A549 (cell line): Measurements from ENCODE around the gene ENTPD2. TPM values are rescaled to one million over a fixed set of nuclear protein-coding genes. Genes with fewer than 3 reads are reported as not detected.
A peak's percentile ranks its signal among the peaks of the same experiment; 100 is the strongest.

Source experiments
- ATAC-seq, 2 experiments: fragments of 200-7000 bp in 1 of 2; fragments of >200 bp in 1 of 2; cut with Nextera tagmentation in 1 of 2; cut with Tn5 transposase in 1 of 2; 3 replicates each; pipeline versions ENCODE4 v1.8.0 to v1.9.1; 2018 to 2020; ENCODE audit warnings: mild to moderate bottlenecking in 1 of 2, moderate library complexity in 1 of 2
- CTCF ChIA-PET: fragments of 300-600 bp; sonication (Branson Sonifier 250); formaldehyde crosslinking; extraction: SDS; loops from one replicate; lab custom pipeline; 2021; ENCODE audit warnings: antibody characterized with exemption, inconsistent platforms; lab: Yijun Ruan, JAX
- POLR2A ChIA-PET: fragments of 350-600 bp; formaldehyde crosslinking; extraction: SDS; loops from one replicate; lab custom pipeline; 2021; ENCODE audit warnings: antibody characterized with exemption, inconsistent platforms; lab: Yijun Ruan, JAX
- DNase-seq, 2 experiments: peaks; one replicate each; pipeline versions ENCODE4 v3.0.0 to v3.0.0-alpha.2; 2011 to 2016; ENCODE audit warnings: low read depth in 1 of 2, low spot score in 1 of 2
- FAIRE-seq: peaks from 2 replicates; lab custom pipeline; 2011; peaks lifted over from hg19 to GRCh38; lab: Jason Lieb, UNC
- H3K27ac ChIP-seq, 2 experiments: fragments of >200 bp; sonication (Bioruptor Twin); formaldehyde crosslinking; 3 replicates each; pipeline ENCODE4 v1.5.1; 2016 to 2017
- H3K4me1 ChIP-seq: fragments of >200 bp; sonication (Bioruptor Twin); formaldehyde crosslinking; 3 replicates; pipeline ENCODE4 v1.6.1; 2016
- H3K4me2 ChIP-seq: fragments of >200 bp; sonication (Bioruptor Twin); formaldehyde crosslinking; 3 replicates; pipeline ENCODE4 v1.6.1; 2016
- H3K4me3 ChIP-seq: fragments of >200 bp; sonication (Bioruptor Twin); formaldehyde crosslinking; 3 replicates; pipeline ENCODE4 v1.5.1; 2016
- H3K9me3 ChIP-seq: fragments of >200 bp; sonication (Bioruptor Twin); formaldehyde crosslinking; 3 replicates; pipeline ENCODE4 v1.6.1; 2016
- BHLHE40 ChIP-seq: IDR thresholded peaks from 2 replicates; pipeline ENCODE4 v1.6.1; 2012; ENCODE audit warnings: low read depth, low read length, inconsistent platforms
- EP300 ChIP-seq, 2 experiments: fragments of >200 bp; sonication (Bioruptor Twin); formaldehyde crosslinking; IDR thresholded peaks; 2 replicates in 1 of 2; 3 replicates in 1 of 2; pipeline ENCODE4 v1.6.1; 2016 to 2017
- FOSB ChIP-seq: fragments of 250-450 bp; sonication (Bioruptor Pico); IDR thresholded peaks from 2 replicates; pipeline ENCODE4 v1.5.0; 2020; ENCODE audit warnings: mild to moderate bottlenecking, moderate library complexity
- FOSL2 ChIP-seq, 2 experiments: fragments of 450-650 bp in 1 of 2; fragments of >200 bp in 1 of 2; sonication (Bioruptor Twin) in 1 of 2; formaldehyde crosslinking; IDR thresholded peaks; 2 replicates each; pipeline versions ENCODE4 v1.5.0 to v1.6.1; 2016 to 2020; ENCODE audit warnings: mild to moderate bottlenecking in 1 of 2, moderate library complexity in 1 of 2
- HOXB5 ChIP-seq: fragments of 250-450 bp; sonication (Bioruptor Pico); IDR thresholded peaks from 2 replicates; pipeline ENCODE4 v1.5.0; 2020; ENCODE audit warnings: mild to moderate bottlenecking, moderate library complexity
- JUN ChIP-seq, 2 experiments: fragments of >200 bp; sonication (Bioruptor Twin); formaldehyde crosslinking; IDR thresholded peaks; 2 replicates in 1 of 2; 3 replicates in 1 of 2; pipeline ENCODE4 v1.6.1; 2016 to 2017
- KDM5A ChIP-seq: fragments of 200-600 bp; sonication (generic); IDR thresholded peaks from 2 replicates; pipeline ENCODE4 v1.6.1; 2016; ENCODE audit warnings: antibody characterized with exemption, mild to moderate bottlenecking
- PBX3 ChIP-seq: IDR thresholded peaks from 2 replicates; pipeline ENCODE4 v1.6.1; 2012
- POLR2A ChIP-seq: IDR thresholded peaks from 2 replicates; pipeline ENCODE4 v1.6.1; 2012; ENCODE audit warnings: mild to moderate bottlenecking, low read length
- POLR2AphosphoS2 ChIP-seq: conservative IDR thresholded peaks from 2 replicates; pipeline ENCODE4 v1.6.1; 2012; ENCODE audit warnings: low read length, improper control_type of control experiment, inconsistent platforms
- RNF2 ChIP-seq: fragments of 200-600 bp; sonication (generic); IDR thresholded peaks from 2 replicates; pipeline ENCODE4 v1.6.1; 2016; ENCODE audit warnings: low read depth, mild to moderate bottlenecking, antibody characterized with exemption, moderate library complexity, borderline replicate concordance
- ZC3H11A ChIP-seq: fragments of 450-650 bp; IDR thresholded peaks from 2 replicates; pipeline ENCODE4 v1.6.1; 2014; ENCODE audit warnings: antibody characterized with exemption, mild to moderate bottlenecking
- ZFP36 ChIP-seq: fragments of 450-650 bp; IDR thresholded peaks from 2 replicates; pipeline ENCODE4 v1.6.1; 2014; ENCODE audit warnings: borderline replicate concordance; ENCODE audit not compliant: partially characterized antibody
- ZNF302 ChIP-seq: fragments of 250-450 bp; sonication (Bioruptor Pico); IDR thresholded peaks from 2 replicates; pipeline ENCODE4 v1.9.0; 2021; ENCODE audit warnings: inconsistent platforms, mild to moderate bottlenecking, moderate library complexity
- WGBS: methylation state at CpG from one replicate; pipeline ENCODE4 v1.1.6; 2017; ENCODE audit errors: missing lambda C conversion rate; 5-methylcytosine and 5-hydroxymethylcytosine counted together
- polyA plus RNA-seq, 4 experiments: library from polyadenylated mRNA; depleted of rRNA in 3 of 4; stranded (reverse); fragments of >200 nt; fragmentation: RNase III in 1 of 4; extraction: RNeasy Plus Mini Kit Qiagen cat#74134 plus additional on column Dnase treatment in 1 of 4; gene quantifications; 2 replicates in 3 of 4; 3 replicates in 1 of 4; pipeline ENCODE4 v1.2.3, GENCODE V29; 2011 to 2017
- TF ChIP-seq, protein P1 (sequence below): fragments of >200 bp; sonication (Bioruptor Twin); formaldehyde crosslinking; IDR thresholded peaks from 3 replicates; pipeline ENCODE4 v1.6.1; 2016
- TF ChIP-seq, protein P2 (sequence below): fragments of 450-650 bp; IDR thresholded peaks from 2 replicates; pipeline ENCODE4 v1.6.1; 2014; ENCODE audit warnings: antibody characterized with exemption

Gene ENTPD2
- polyA plus RNA-seq, 2 of the 4 experiments (the other 2 are of a cell fraction): 0.75 to 1.2 TPM

GRCh38 chr9:137027369-137028262 is 26.2 kb downstream of the ENTPD2 start, which contains the start of gene ABCA2:
Gene ABCA2, minus strand, starts transcription at chr9:137028237. Its CDS starts 97 bp downstream, at chr9:137028140.
- H3K4me2 ChIP-seq: peak within 1 kb of the TSS; percentile 100
- ATAC-seq: peak; percentile 2 to 4; a peak in 3 of 6 replicates
- H3K4me3 ChIP-seq: peak within 1 kb of the TSS; percentile 74
- no peak for DNase-seq
- H3K9me3 ChIP-seq: no peaks in the 10 kb centered on the region
- no peak for FAIRE-seq
- H3K27ac ChIP-seq: peak within 1 kb of the TSS; percentile 82 to 92
- H3K4me1 ChIP-seq: peaks cover 28% of the 10 kb centered on the region
- 7% methylated on average over 30 of the region's 95 CpGs for WGBS
- POLR2A ChIA-PET: interaction anchor here (1.9 kb wide), 1 partner anchor 19 kb away, joined by 5 read pairs; the partner anchor contains the start of gene NPDC1
- TF ChIP-seq JUN (IDR thresholded peaks at IDR 0.05): no peak
- TF ChIP-seq BHLHE40: no peak
- TF ChIP-seq FOSL2 (IDR thresholded peaks at IDR 0.05): no peak
- peak; percentile 30; the same call in 1 of the 2 replicates for TF ChIP-seq FOSL2 (CRISPR knock-in tag; IDR thresholded peaks at IDR 0.05)
- no peak for TF ChIP-seq ZFP36
- no peak for TF ChIP-seq ZC3H11A
- no peak for TF ChIP-seq ZNF302 (CRISPR knock-in tag)
- TF ChIP-seq POLR2A: peak; percentile 32
- no peak for TF ChIP-seq KDM5A
- CTCF ChIA-PET: interaction anchor here (0.6 to 20.4 kb wide), 26 partner anchors 9 to 339 kb away, joined by 3 to 282 read pairs (median 7); partner anchors contain the start of genes C8G, CLIC3, ENTPD2 and FBXW5

DNA sequence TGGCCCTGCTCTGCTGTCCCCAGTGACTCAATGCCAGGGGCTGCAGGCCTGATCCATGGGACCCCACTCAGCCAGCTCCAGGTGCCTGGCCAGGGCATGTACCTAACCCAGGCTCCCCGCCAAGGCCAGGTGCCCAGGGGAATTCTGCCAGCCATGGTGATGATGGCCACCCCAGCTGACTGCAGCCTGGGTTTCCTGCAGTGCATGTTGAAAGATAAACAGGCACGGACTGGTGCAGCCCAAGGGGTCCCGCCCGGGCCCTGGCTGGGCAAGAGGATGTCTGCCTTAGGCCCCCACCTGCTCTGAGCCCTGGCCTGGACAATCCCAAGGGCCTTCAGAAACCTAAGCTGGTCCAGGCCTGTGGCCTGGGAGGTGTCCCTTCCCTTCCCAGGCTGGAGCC is 27.0 kb downstream of the ENTPD2 start:
- POLR2A ChIA-PET: no interaction called here
- H3K27ac ChIP-seq: peak overlapping the region in 1 of 2 experiments; percentile 92; a peak in 3 of 6 replicates
- CTCF ChIA-PET: interaction anchor here (0.7 to 20.4 kb wide), 18 partner anchors 10 to 250 kb away, joined by 3 to 282 read pairs (median 4); partner anchors contain the start of genes C8G, ENTPD2, FBXW5 and LCN12
- ATAC-seq: no peak
- H3K9me3 ChIP-seq: no peaks in the 10 kb centered on the region
- no peak overlapping the region for H3K4me3 ChIP-seq
- H3K4me2 ChIP-seq: peak overlapping the region; percentile 100
- FAIRE-seq: no peak
- DNase-seq: no peak
- WGBS: 88% methylated on average over 3 of the region's 4 CpGs
- TF ChIP-seq POLR2AphosphoS2 (no peak), FOSB (CRISPR knock-in tag) (no peak)
- H3K4me1 ChIP-seq: peaks cover 31% of the 10 kb centered on the region

DNA sequence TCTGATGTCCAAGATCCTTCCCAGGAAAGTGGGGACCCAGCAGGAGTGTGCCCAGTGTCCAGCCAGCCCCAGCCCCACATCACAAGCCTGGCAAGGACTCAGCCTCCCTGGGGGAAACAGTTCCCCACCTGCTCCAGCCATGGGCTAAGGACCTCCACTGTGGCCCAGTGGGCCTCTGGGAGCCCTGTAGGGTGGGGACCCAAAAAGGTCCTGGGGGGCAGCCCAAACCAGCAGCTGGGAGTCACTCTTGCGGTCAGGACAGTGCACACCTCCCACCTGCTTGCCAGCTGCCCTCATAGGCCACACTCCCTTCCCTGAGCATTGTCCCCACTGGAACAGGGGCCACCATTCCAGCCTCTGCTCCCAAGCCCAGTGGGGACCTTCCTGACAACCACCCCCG is 27.5 kb downstream of the ENTPD2 start:
- Histone ChIP-seq H3K27ac (peak overlapping the region in 1 of 2 experiments; percentile 92; a peak in 2 of 6 replicates), H3K4me1 (peaks cover 30% of the 10 kb centered on the region)
- DNase-seq (no peak), FAIRE-seq (no peak)
- TF ChIP-seq HOXB5: no peak
- TF ChIP-seq, protein P1, sequence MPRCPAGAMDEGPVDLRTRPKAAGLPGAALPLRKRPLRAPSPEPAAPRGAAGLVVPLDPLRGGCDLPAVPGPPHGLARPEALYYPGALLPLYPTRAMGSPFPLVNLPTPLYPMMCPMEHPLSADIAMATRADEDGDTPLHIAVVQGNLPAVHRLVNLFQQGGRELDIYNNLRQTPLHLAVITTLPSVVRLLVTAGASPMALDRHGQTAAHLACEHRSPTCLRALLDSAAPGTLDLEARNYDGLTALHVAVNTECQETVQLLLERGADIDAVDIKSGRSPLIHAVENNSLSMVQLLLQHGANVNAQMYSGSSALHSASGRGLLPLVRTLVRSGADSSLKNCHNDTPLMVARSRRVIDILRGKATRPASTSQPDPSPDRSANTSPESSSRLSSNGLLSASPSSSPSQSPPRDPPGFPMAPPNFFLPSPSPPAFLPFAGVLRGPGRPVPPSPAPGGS: no peak
- TF ChIP-seq ZFP36: no peak
- no peak for TF ChIP-seq POLR2AphosphoS2
- no peak for TF ChIP-seq EP300 (IDR thresholded peaks at IDR 0.05)
- TF ChIP-seq PBX3: no peak
- TF ChIP-seq, protein P2, sequence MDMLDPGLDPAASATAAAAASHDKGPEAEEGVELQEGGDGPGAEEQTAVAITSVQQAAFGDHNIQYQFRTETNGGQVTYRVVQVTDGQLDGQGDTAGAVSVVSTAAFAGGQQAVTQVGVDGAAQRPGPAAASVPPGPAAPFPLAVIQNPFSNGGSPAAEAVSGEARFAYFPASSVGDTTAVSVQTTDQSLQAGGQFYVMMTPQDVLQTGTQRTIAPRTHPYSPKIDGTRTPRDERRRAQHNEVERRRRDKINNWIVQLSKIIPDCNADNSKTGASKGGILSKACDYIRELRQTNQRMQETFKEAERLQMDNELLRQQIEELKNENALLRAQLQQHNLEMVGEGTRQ: no peak
- no peak for TF ChIP-seq RNF2
- TF ChIP-seq, all 56 proteins: peak for 0
- ATAC-seq: no peak
- ChIA-PET POLR2A (no interaction called here), CTCF (interaction anchor here (0.9 to 20.4 kb wide), 16 partner anchors 11 to 260 kb away, joined by 3 to 282 read pairs (median 4); partner anchors contain the start of genes C8G, ENTPD2, FBXW5 and LCN12)
- Histone ChIP-seq H3K4me3 (no peak overlapping the region), H3K9me3 (no peaks in the 10 kb centered on the region), H3K4me2 (peak overlapping the region; percentile 100; the same call in 1 of the 3 replicates)
- WGBS: 100% methylated on average over 2 of the region's 2 CpGs
